H9 (cell line): ENCODE data around the gene SPTBN4. TPM values are rescaled to one million over a fixed set of nuclear protein-coding genes. Genes with fewer than 3 reads are reported as not detected.

Experiments used
- DNase-seq: peaks from one replicate; pipeline ENCODE4 v3.0.0-alpha.2; 2017
- H2AFZ ChIP-seq: one replicate; pipeline ENCODE4 v1.6.1; 2013; ENCODE audit warnings: mild to moderate bottlenecking, low read length, control low read depth, moderate library complexity
- H2AK5ac ChIP-seq: 2 replicates; pipeline ENCODE4 v1.6.1; 2013; ENCODE audit warnings: low read length, control low read depth, mixed read lengths; ENCODE audit not compliant: insufficient read length
- H2BK120ac ChIP-seq: one replicate; pipeline ENCODE4 v1.6.1; 2013; ENCODE audit warnings: low read depth, mild to moderate bottlenecking, low read length, control low read depth, inconsistent platforms; ENCODE audit not compliant: poor library complexity, severe bottlenecking
- H2BK12ac ChIP-seq: 2 replicates; pipeline ENCODE4 v1.6.1; 2013; ENCODE audit warnings: low read length, control low read depth, mixed read lengths, low read depth; ENCODE audit not compliant: insufficient read length
- H2BK15ac ChIP-seq: 2 replicates; pipeline ENCODE4 v1.6.1; 2013; ENCODE audit warnings: low read depth, low read length, control low read depth
- H2BK20ac ChIP-seq: one replicate; pipeline ENCODE4 v1.6.1; 2013; ENCODE audit warnings: low read depth, mild to moderate bottlenecking, low read length, control low read depth, inconsistent platforms; ENCODE audit not compliant: poor library complexity, severe bottlenecking
- H2BK5ac ChIP-seq: 2 replicates; pipeline ENCODE4 v1.6.1; 2013; ENCODE audit warnings: low read length, control low read depth, mixed read lengths; ENCODE audit not compliant: insufficient read length
- H3K14ac ChIP-seq: 2 replicates; pipeline ENCODE4 v1.6.1; 2013; ENCODE audit warnings: low read length, control low read depth; ENCODE audit not compliant: insufficient read depth
- H3K18ac ChIP-seq: 2 replicates; pipeline ENCODE4 v1.6.1; 2013; ENCODE audit warnings: low read depth, mild to moderate bottlenecking, mixed read lengths, low read length, control low read depth; ENCODE audit not compliant: insufficient read length
- H3K23ac ChIP-seq: 2 replicates; pipeline ENCODE4 v1.6.1; 2013; ENCODE audit warnings: low read length, control low read depth, mixed read lengths, low read depth; ENCODE audit not compliant: insufficient read length
- H3K23me2 ChIP-seq: 2 replicates; pipeline ENCODE4 v1.6.1; 2013; ENCODE audit warnings: low read depth, mild to moderate bottlenecking, mixed read lengths, low read length, control low read depth; ENCODE audit not compliant: insufficient read length, poor library complexity, severe bottlenecking
- H3K27ac ChIP-seq: 2 replicates; pipeline ENCODE4 v1.5.1; 2013; ENCODE audit warnings: low read length, control low read depth, mixed read lengths, low read depth; ENCODE audit not compliant: insufficient read length
- H3K27me3 ChIP-seq: 2 replicates; pipeline ENCODE4 v1.6.1; 2013; ENCODE audit warnings: low read length, control low read depth, inconsistent platforms; ENCODE audit not compliant: insufficient read depth
- H3K4ac ChIP-seq: 2 replicates; pipeline ENCODE4 v1.6.1; 2013; ENCODE audit warnings: low read depth, mild to moderate bottlenecking, control low read depth, inconsistent platforms, low read length, moderate library complexity
- H3K4me1 ChIP-seq: 2 replicates; pipeline ENCODE4 v1.6.1; 2013; ENCODE audit warnings: low read length, control low read depth, inconsistent platforms; ENCODE audit not compliant: insufficient read depth
- H3K4me2 ChIP-seq: 2 replicates; pipeline ENCODE4 v1.6.1; 2013; ENCODE audit warnings: low read length, control low read depth, mixed read lengths; ENCODE audit not compliant: insufficient read length, insufficient read depth
- H3K56ac ChIP-seq: 2 replicates; pipeline ENCODE4 v1.6.1; 2013; ENCODE audit warnings: low read depth, mild to moderate bottlenecking, mixed read lengths, low read length, control low read depth; ENCODE audit not compliant: insufficient read length
- H3K79me1 ChIP-seq: 2 replicates; pipeline ENCODE4 v1.6.1; 2013; ENCODE audit warnings: low read depth, mild to moderate bottlenecking, moderate library complexity, low read length, control low read depth, inconsistent platforms; ENCODE audit not compliant: insufficient read depth, poor library complexity, severe bottlenecking
- H3K79me2 ChIP-seq: 2 replicates; pipeline ENCODE4 v1.6.1; 2013; ENCODE audit warnings: low read length, control low read depth, inconsistent platforms; ENCODE audit not compliant: insufficient read depth
- H3K9ac ChIP-seq: 2 replicates; pipeline ENCODE4 v1.6.1; 2013; ENCODE audit warnings: low read length, control low read depth, mixed read lengths; ENCODE audit not compliant: insufficient read length; ENCODE audit errors: extremely low read depth
- H3K9me3 ChIP-seq: one replicate; pipeline ENCODE4 v1.6.1; 2013; ENCODE audit warnings: low read depth, low read length, inconsistent platforms; ENCODE audit not compliant: control insufficient read depth
- H3T11ph ChIP-seq: one replicate; pipeline ENCODE4 v1.6.1; 2013; ENCODE audit warnings: mild to moderate bottlenecking, low read length, control low read depth, inconsistent platforms
- H4K20me1 ChIP-seq: one replicate; pipeline ENCODE4 v1.6.1; 2013; ENCODE audit not compliant: control insufficient read depth, insufficient read length, insufficient read depth
- H4K5ac ChIP-seq: 2 replicates; pipeline ENCODE4 v1.6.1; 2013; ENCODE audit warnings: low read depth, mild to moderate bottlenecking, mixed read lengths, low read length, control low read depth; ENCODE audit not compliant: insufficient read length
- H4K8ac ChIP-seq: replicated peaks from 2 replicates; pipeline ENCODE4 v1.6.1; 2013; ENCODE audit warnings: low read length, control low read depth, mixed read lengths, low read depth; ENCODE audit not compliant: insufficient read length
- H4K91ac ChIP-seq: 2 replicates; pipeline ENCODE4 v1.6.1; 2013; ENCODE audit warnings: low read depth, mild to moderate bottlenecking, moderate library complexity, mixed read lengths, low read length, control low read depth; ENCODE audit not compliant: insufficient read length
- H3K27ac Mint-ChIP-seq, 3 experiments: 2 replicates in 2 of 3; 3 replicates in 1 of 3; pipeline ENCODE4 v1.8.0; 2020 to 2021; ENCODE audit warnings: mixed read lengths in 3 of 3, mild to moderate bottlenecking in 1 of 3, moderate library complexity in 1 of 3
- H3K27me3 Mint-ChIP-seq: 2 replicates; pipeline ENCODE4 v1.8.0; 2021; ENCODE audit warnings: low read depth, mild to moderate bottlenecking, moderate library complexity, mixed read lengths
- H3K36me3 Mint-ChIP-seq, 3 experiments: 2 replicates in 2 of 3; 3 replicates in 1 of 3; pipeline ENCODE4 v1.8.0; 2020 to 2021; ENCODE audit warnings: low read depth in 3 of 3, mixed read lengths in 3 of 3; ENCODE audit not compliant: insufficient read depth in 1 of 3
- H3K4me1 Mint-ChIP-seq, 2 experiments: 2 replicates each; pipeline ENCODE4 v1.8.0; 2020; ENCODE audit warnings: mixed read lengths in 2 of 2
- H3K4me3 Mint-ChIP-seq, 2 experiments: 2 replicates in 1 of 2; 3 replicates in 1 of 2; pipeline ENCODE4 v1.8.0; 2020 to 2021; ENCODE audit warnings: mild to moderate bottlenecking in 2 of 2, mixed read lengths in 2 of 2, moderate library complexity in 1 of 2
- H3K9me3 Mint-ChIP-seq, 2 experiments: 2 replicates in 1 of 2; 3 replicates in 1 of 2; pipeline ENCODE4 v1.8.0; 2020; ENCODE audit warnings: mild to moderate bottlenecking in 2 of 2, mixed read lengths in 2 of 2, moderate library complexity in 1 of 2
- CTCF ChIP-seq: fragments of 200-600 bp; sonication (generic); conservative IDR thresholded peaks from 3 replicates; pipeline ENCODE4 v1.8.0; 2021; ENCODE audit warnings: antibody characterized with exemption, mild to moderate bottlenecking
- WGBS: extraction: QIAGEN DNeasy Blood & Tissue Kit; methylation state at CpG from one replicate; pipeline ENCODE4 v1.1.7; 2013; ENCODE audit warnings: missing lambda C conversion rate, low lambda C conversion rate, mixed read lengths; ENCODE audit not compliant: insufficient read length; ENCODE audit errors: extremely low coverage; 5-methylcytosine and 5-hydroxymethylcytosine counted together
- total RNA-seq: library from RNA; stranded (reverse); gene quantifications from 2 replicates; pipeline ENCODE4 v1.2.1, GENCODE V29; 2021

SPTBN4 gene
- total RNA-seq, 1 experiment from 2014 or later = 2.9 TPM

- Histone ChIP-seq H3K79me2 (no peaks in the 10 kb centered on the region), H2AFZ (no peak overlapping the region), H3K56ac (no peak overlapping the region), H3K4me2 (peak overlapping the region; percentile 62), H2BK120ac (no peak overlapping the region), H3K79me1 (no peaks in the 10 kb centered on the region), H3K18ac (no peak overlapping the region), H2BK5ac (no peak overlapping the region), H3K23me2 (no peaks in the 10 kb centered on the region), H3K23ac (no peak overlapping the region), H3K14ac (no peak overlapping the region), H3K9me3 (no peaks in the 10 kb centered on the region), H4K20me1 (no peaks in the 10 kb centered on the region), H4K5ac (no peak overlapping the region), H3K9ac (no peak overlapping the region), H3K4ac (no peak overlapping the region), H3T11ph (no peak overlapping the region), H2AK5ac (no peak overlapping the region), H3K27ac (no peak overlapping the region), H3K4me1 (no peaks in the 10 kb centered on the region; the same call in 1 of the 2 replicates), H3K27me3 (peaks cover 11% of the 10 kb centered on the region; the same call in 1 of the 2 replicates), H4K91ac (no peak overlapping the region), H2BK20ac (no peak overlapping the region), H2BK15ac (no peak overlapping the region), H4K8ac (no peak overlapping the region), H2BK12ac (no peak overlapping the region)
- Mint-ChIP-seq H3K27me3 (peaks cover 37% of the 10 kb centered on the region), H3K4me1 (peaks cover 14 to 18% of the 10 kb centered on the region in 2 experiments), H3K9me3 (peaks cover 0 to 5% of the 10 kb centered on the region in 2 experiments; a peak in 3 of 5 replicates), H3K36me3 (peaks cover 0 to 4% (median 0%) of the 10 kb centered on the region in 3 experiments; a peak in 1 of 7 replicates), H3K27ac (peak overlapping the region in 1 of 3 experiments; percentile 37; a peak in 2 of 7 replicates), H3K4me3 (peak overlapping the region; percentile 79 to 83; a peak in 4 of 5 replicates)
- DNase-seq = peak; percentile 82
- TF ChIP-seq CTCF = peak; percentile 81
- no CpG with 5 or more reads among the region's 11 CpGs for WGBS
Measured at GRCh38 chr19:40464059-40465024, 2.5 kb upstream of the SPTBN4 start.
